HepG2 (cell line): ENCODE results near the gene SCN9A. TPM values are rescaled to one million over a fixed set of nuclear protein-coding genes. Genes with fewer than 3 reads are reported as not detected.

Experiments used
- ATF1 ChIP-seq: IDR thresholded peaks from 2 replicates; pipeline ENCODE4 v1.6.1; 2016; ENCODE audit warnings: mild to moderate bottlenecking, control low read depth
- CEBPB ChIP-seq: IDR thresholded peaks from 2 replicates; pipeline ENCODE4 v1.6.1; 2011; ENCODE audit warnings: low read depth, low read length, improper control_type of control experiment, borderline replicate concordance
- EP300 ChIP-seq, 3 experiments: sonication (generic) in 1 of 3; formaldehyde crosslinking in 1 of 3; IDR thresholded peaks; 2 replicates each; pipeline versions ENCODE4 v1.5.1 to v1.6.1; 2011 to 2020; ENCODE audit warnings: low read depth in 2 of 3, low read length in 2 of 3, borderline replicate concordance in 1 of 3, improper control_type of control experiment in 1 of 3, mild to moderate bottlenecking in 1 of 3, missing genetic modification reagents in 1 of 3, moderate library complexity in 1 of 3
- ERF ChIP-seq: IDR thresholded peaks from 2 replicates; pipeline ENCODE4 v1.6.1; 2018; ENCODE audit warnings: missing biosample characterization, missing genetic modification reagents
- FOXA3 ChIP-seq: IDR thresholded peaks from 2 replicates; pipeline ENCODE4 v1.6.1; 2016; ENCODE audit warnings: missing genetic modification reagents, missing compliant biosample characterization
- HMGA1 ChIP-seq: sonication (generic); formaldehyde crosslinking; conservative IDR thresholded peaks from 2 replicates; pipeline ENCODE4 v1.4.0; 2020; ENCODE audit warnings: missing genetic modification reagents
- IRF2 ChIP-seq: IDR thresholded peaks from 2 replicates; pipeline ENCODE4 v1.6.1; 2018; ENCODE audit warnings: missing genetic modification reagents, missing compliant biosample characterization
- KLF16 ChIP-seq, 2 experiments: sonication (generic) in 1 of 2; formaldehyde crosslinking in 1 of 2; IDR thresholded peaks; 2 replicates each; pipeline versions ENCODE4 v1.6.1 to v1.8.0; 2016 to 2023; ENCODE audit warnings: missing genetic modification reagents in 2 of 2, missing compliant biosample characterization in 1 of 2
- MEIS1 ChIP-seq: sonication (generic); formaldehyde crosslinking; IDR thresholded peaks from 2 replicates; pipeline ENCODE4 v1.9.0; 2021; ENCODE audit warnings: mild to moderate bottlenecking, missing genetic modification reagents, moderate library complexity, borderline replicate concordance
- MIXL1 ChIP-seq: IDR thresholded peaks from 2 replicates; pipeline ENCODE4 v1.6.1; 2016
- MXD4 ChIP-seq: IDR thresholded peaks from 2 replicates; pipeline ENCODE4 v1.6.1; 2016; ENCODE audit warnings: mild to moderate bottlenecking, missing biosample characterization, missing genetic modification reagents
- POGZ ChIP-seq: sonication (generic); formaldehyde crosslinking; IDR thresholded peaks from 2 replicates; pipeline ENCODE4 v1.4.0; 2020; ENCODE audit warnings: mild to moderate bottlenecking, missing genetic modification reagents
- POLR2AphosphoS2 ChIP-seq: IDR thresholded peaks from 2 replicates; pipeline ENCODE4 v1.6.1; 2011; ENCODE audit warnings: low read depth, low read length, improper control_type of control experiment
- RXRB ChIP-seq: IDR thresholded peaks from 2 replicates; pipeline ENCODE4 v1.6.1; 2016; ENCODE audit warnings: borderline replicate concordance, missing genetic modification reagents, missing compliant biosample characterization
- SOX13 ChIP-seq, 3 experiments: fragments of 450-650 bp in 1 of 3; sonication (generic) in 1 of 3; formaldehyde crosslinking in 1 of 3; IDR thresholded peaks in 2 of 3; conservative IDR thresholded peaks in 1 of 3; 2 replicates each; pipeline versions ENCODE4 v1.5.0 to v1.6.1; 2016 to 2020; ENCODE audit warnings: antibody characterized with exemption in 1 of 3, mild to moderate bottlenecking in 1 of 3, missing compliant biosample characterization in 1 of 3, missing genetic modification reagents in 1 of 3, moderate library complexity in 1 of 3
- STAT5B ChIP-seq: sonication (generic); formaldehyde crosslinking; IDR thresholded peaks from 2 replicates; pipeline ENCODE4 v1.4.0; 2020; ENCODE audit warnings: missing genetic modification reagents
- TCF7 ChIP-seq: sonication (generic); IDR thresholded peaks from 2 replicates; pipeline ENCODE4 v1.6.1; 2016; ENCODE audit warnings: antibody characterized with exemption, low read depth
- WIZ ChIP-seq: sonication (generic); formaldehyde crosslinking; IDR thresholded peaks from 2 replicates; pipeline ENCODE4 v1.5.1; 2020; ENCODE audit warnings: mild to moderate bottlenecking, missing genetic modification reagents
- ZFP1 ChIP-seq: IDR thresholded peaks from 2 replicates; pipeline ENCODE4 v1.6.1; 2016
- ZNF317 ChIP-seq: sonication (generic); formaldehyde crosslinking; IDR thresholded peaks from 2 replicates; pipeline ENCODE4 v1.5.0; 2020; ENCODE audit warnings: mild to moderate bottlenecking, missing genetic modification reagents
- ZNF331 ChIP-seq: sonication (generic); formaldehyde crosslinking; IDR thresholded peaks from 2 replicates; pipeline ENCODE4 v1.4.0; 2020; ENCODE audit warnings: missing genetic modification reagents
- polyA plus RNA-seq, 8 experiments: library from polyadenylated mRNA; depleted of rRNA in 3 of 8; stranded (reverse) in 7 of 8; unstranded in 1 of 8; fragments of >200 nt; fragmentation: Illumina TruSeq in 4 of 8; extraction: Trizol in 4 of 8; gene quantifications; 2 replicates each; pipeline versions ENCODE4 v1.2.1 to v1.2.3, GENCODE V29; 2011 to 2016; ENCODE audit warnings: low read depth in 4 of 8, missing spikeins in 1 of 8, mixed read lengths in 1 of 8; ENCODE audit not compliant: insufficient read depth in 1 of 8
- total RNA-seq, 5 experiments: library from RNA; depleted of rRNA; stranded (reverse); fragments of >200 nt; fragmentation: Illumina TruSeq; extraction: Trizol; gene quantifications; 2 replicates each; pipeline ENCODE4 v1.2.3, GENCODE V29; 2016; ENCODE audit warnings: low read depth in 1 of 5
- TF ChIP-seq, protein P1 (sequence below): sonication (generic); formaldehyde crosslinking; IDR thresholded peaks from 2 replicates; pipeline ENCODE4 v1.5.0; 2020; ENCODE audit warnings: mild to moderate bottlenecking, low read depth, missing genetic modification reagents, borderline replicate concordance
- TF ChIP-seq, protein P2 (sequence below): IDR thresholded peaks from 2 replicates; pipeline ENCODE4 v1.6.1; 2012; ENCODE audit warnings: inconsistent platforms
- TF ChIP-seq, protein P3 (sequence below): sonication (generic); formaldehyde crosslinking; IDR thresholded peaks from 2 replicates; pipeline ENCODE4 v1.5.0; 2020; ENCODE audit warnings: mild to moderate bottlenecking, missing genetic modification reagents, moderate library complexity
- TF ChIP-seq, protein P4 (sequence below): IDR thresholded peaks from 2 replicates; pipeline ENCODE4 v1.6.1; 2016

SCN9A gene
- total and polyA plus RNA-seq, 2 of the 13 experiments (the other 11 are each of a cell fraction or from before 2014, with no cell fraction given): 15.3 to 24.3 TPM

DNA sequence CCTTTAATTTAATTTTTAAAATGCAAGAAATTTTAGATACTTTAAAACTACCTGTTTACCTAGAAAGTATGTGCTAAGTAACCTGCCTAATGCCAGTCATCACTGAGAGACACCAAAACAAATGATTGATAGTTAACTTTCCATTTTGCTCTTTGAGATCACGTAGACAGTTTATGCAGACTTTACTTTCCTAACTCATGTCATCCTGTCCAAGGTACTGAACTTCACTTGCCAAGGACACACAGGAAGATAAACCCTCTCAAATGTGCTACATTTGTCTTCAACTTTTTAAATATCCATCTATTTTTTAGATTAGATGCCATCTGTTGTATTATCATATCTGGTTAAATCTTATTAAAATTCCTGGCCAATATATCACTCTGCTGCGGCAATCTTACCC lies 227.9 kb downstream of the SCN9A start (continued):
- TF ChIP-seq STAT5B (peak; percentile 58; the same call in 1 of the 2 replicates), SOX13 (IDR thresholded peaks at IDR 0.05) (no peak), SOX13 (CRISPR knock-in tag; conservative IDR thresholded peaks at IDR 0.05 in 1 of 2, IDR thresholded peaks at IDR 0.05 in 1 of 2) (peak in 1 of 2 experiments; percentile 20; a peak in 1 of 4 replicates), ERF (CRISPR knock-in tag) (peak; percentile 76), MXD4 (peak; percentile 60; the same call in 1 of the 2 replicates), RXRB (CRISPR knock-in tag) (peak; percentile 66; the same call in 1 of the 2 replicates), ATF1 (0 out of 2 replicates have a peak, but pooled peaks have one; percentile 40), FOXA3 (CRISPR knock-in tag) (0 out of 2 replicates have a peak, but pooled peaks have one; percentile 23), WIZ (CRISPR knock-in tag) (peak; percentile 83; the same call in 1 of the 2 replicates), ZNF331 (CRISPR knock-in tag) (peak; percentile 62; the same call in 1 of the 2 replicates), EP300 (IDR thresholded peaks at IDR 0.05; ENCODE audit: low read depth in 2 of 2, low read length in 2 of 2) (peak in 1 of 2 experiments; percentile 12; a peak in 1 of 4 replicates), EP300 (CRISPR knock-in tag; IDR thresholded peaks at IDR 0.05; ENCODE audit: borderline replicate concordance) (no peak), POGZ (CRISPR knock-in tag) (peak; percentile 67), IRF2 (CRISPR knock-in tag) (peak; percentile 70; the same call in 1 of the 2 replicates), ZNF317 (0 out of 2 replicates have a peak, but pooled peaks have one; percentile 35), HMGA1 (no peak), KLF16 (CRISPR knock-in tag; IDR thresholded peaks at IDR 0.05) (peak in 1 of 2 experiments; percentile 43; a peak in 1 of 4 replicates), MIXL1 (CRISPR knock-in tag) (peak; percentile 83), MEIS1 (CRISPR knock-in tag) (peak; percentile 28; the same call in 1 of the 2 replicates), POLR2AphosphoS2 (no peak), ZFP1 (CRISPR knock-in tag) (peak; percentile 70; the same call in 1 of the 2 replicates), TCF7 (peak; percentile 24; the same call in 1 of the 2 replicates), CEBPB (no peak)
- TF ChIP-seq, protein P1, sequence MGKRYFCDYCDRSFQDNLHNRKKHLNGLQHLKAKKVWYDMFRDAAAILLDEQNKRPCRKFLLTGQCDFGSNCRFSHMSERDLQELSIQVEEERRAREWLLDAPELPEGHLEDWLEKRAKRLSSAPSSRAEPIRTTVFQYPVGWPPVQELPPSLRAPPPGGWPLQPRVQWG (CRISPR knock-in tag): no peak
- TF ChIP-seq, protein P2, sequence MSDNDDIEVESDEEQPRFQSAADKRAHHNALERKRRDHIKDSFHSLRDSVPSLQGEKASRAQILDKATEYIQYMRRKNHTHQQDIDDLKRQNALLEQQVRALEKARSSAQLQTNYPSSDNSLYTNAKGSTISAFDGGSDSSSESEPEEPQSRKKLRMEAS: no peak
- TF ChIP-seq, protein P3, sequence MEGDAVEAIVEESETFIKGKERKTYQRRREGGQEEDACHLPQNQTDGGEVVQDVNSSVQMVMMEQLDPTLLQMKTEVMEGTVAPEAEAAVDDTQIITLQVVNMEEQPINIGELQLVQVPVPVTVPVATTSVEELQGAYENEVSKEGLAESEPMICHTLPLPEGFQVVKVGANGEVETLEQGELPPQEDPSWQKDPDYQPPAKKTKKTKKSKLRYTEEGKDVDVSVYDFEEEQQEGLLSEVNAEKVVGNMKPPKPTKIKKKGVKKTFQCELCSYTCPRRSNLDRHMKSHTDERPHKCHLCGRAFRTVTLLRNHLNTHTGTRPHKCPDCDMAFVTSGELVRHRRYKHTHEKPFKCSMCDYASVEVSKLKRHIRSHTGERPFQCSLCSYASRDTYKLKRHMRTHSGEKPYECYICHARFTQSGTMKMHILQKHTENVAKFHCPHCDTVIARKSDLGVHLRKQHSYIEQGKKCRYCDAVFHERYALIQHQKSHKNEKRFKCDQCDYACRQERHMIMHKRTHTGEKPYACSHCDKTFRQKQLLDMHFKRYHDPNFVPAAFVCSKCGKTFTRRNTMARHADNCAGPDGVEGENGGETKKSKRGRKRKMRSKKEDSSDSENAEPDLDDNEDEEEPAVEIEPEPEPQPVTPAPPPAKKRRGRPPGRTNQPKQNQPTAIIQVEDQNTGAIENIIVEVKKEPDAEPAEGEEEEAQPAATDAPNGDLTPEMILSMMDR (CRISPR knock-in tag): no peak
- TF ChIP-seq, protein P4, sequence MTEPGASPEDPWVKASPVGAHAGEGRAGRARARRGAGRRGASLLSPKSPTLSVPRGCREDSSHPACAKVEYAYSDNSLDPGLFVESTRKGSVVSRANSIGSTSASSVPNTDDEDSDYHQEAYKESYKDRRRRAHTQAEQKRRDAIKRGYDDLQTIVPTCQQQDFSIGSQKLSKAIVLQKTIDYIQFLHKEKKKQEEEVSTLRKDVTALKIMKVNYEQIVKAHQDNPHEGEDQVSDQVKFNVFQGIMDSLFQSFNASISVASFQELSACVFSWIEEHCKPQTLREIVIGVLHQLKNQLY: peak; percentile 21; the same call in 1 of the 2 replicates
